ENCODE measurements around the gene FFAR2. TPM values are rescaled to one million over a fixed set of nuclear protein-coding genes. Genes with fewer than 3 reads are reported as not detected.
A peak's percentile ranks its signal among the peaks of the same experiment; 100 is the strongest.

Gene FFAR2
- total and polyA plus RNA-seq, 4 donors: 0.25 to 0.84 (median 0.47) TPM

- Histone ChIP-seq H3K27me3 (ENCODE audit: control insufficient read depth in 4 of 4, insufficient read depth in 4 of 4, low read length in 3 of 4) (no peaks in the 10 kb centered on the region), H3K9ac (ENCODE audit: low read depth in 1 of 2, low read length in 2 of 2) (peak overlapping the region in 1 of 2 donors; percentile 43), H3K36me3 (ENCODE audit: control insufficient read depth in 4 of 4, insufficient read depth in 3 of 4, low read depth in 1 of 4, low read length in 3 of 4) (no peaks in the 10 kb centered on the region), H3K4me3 (ENCODE audit: low read depth in 1 of 3, low read length in 3 of 3) (no peak overlapping the region), H3K9me3 (ENCODE audit: control insufficient read depth in 4 of 4, low read length in 3 of 4) (no peaks in the 10 kb centered on the region), H3K27ac (ENCODE audit: low read depth in 1 of 2, low read length in 2 of 2) (peak overlapping the region; percentile 71 to 79), H3K4me1 (ENCODE audit: control insufficient read depth in 4 of 4, insufficient read depth in 4 of 4, low read length in 3 of 4) (peaks cover 8 to 26% (median 16%) of the 10 kb centered on the region in 4 donors)
- TF ChIP-seq FOXA2 (IDR thresholded peaks at IDR 0.05) (no peak), RXRA (IDR thresholded peaks at IDR 0.05) (no peak), NR2F2 (IDR thresholded peaks at IDR 0.05) (no peak), JUND (IDR thresholded peaks at IDR 0.05) (no peak), GABPA (IDR thresholded peaks at IDR 0.05 in 1 of 2, conservative IDR thresholded peaks at IDR 0.05 in 1 of 2) (no peak), SP1 (IDR thresholded peaks at IDR 0.05) (no peak), FOXA1 (IDR thresholded peaks at IDR 0.05) (no peak), RAD21 (IDR thresholded peaks at IDR 0.05) (no peak), YY1 (IDR thresholded peaks at IDR 0.05) (no peak), HNF4A (conservative IDR thresholded peaks at IDR 0.05) (no peak), HNF4G (IDR thresholded peaks at IDR 0.05) (no peak), ZBTB33 (IDR thresholded peaks at IDR 0.05) (no peak), TAF1 (conservative IDR thresholded peaks at IDR 0.05) (no peak), EGR1 (IDR thresholded peaks at IDR 0.05; ENCODE audit: low read depth in 2 of 2) (no peak)
- TF ChIP-seq, protein P1, sequence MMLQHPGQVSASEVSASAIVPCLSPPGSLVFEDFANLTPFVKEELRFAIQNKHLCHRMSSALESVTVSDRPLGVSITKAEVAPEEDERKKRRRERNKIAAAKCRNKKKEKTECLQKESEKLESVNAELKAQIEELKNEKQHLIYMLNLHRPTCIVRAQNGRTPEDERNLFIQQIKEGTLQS (IDR thresholded peaks at IDR 0.05): no peak
- TF ChIP-seq, protein P2, sequence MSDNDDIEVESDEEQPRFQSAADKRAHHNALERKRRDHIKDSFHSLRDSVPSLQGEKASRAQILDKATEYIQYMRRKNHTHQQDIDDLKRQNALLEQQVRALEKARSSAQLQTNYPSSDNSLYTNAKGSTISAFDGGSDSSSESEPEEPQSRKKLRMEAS (IDR thresholded peaks at IDR 0.05): no peak
- TF ChIP-seq, protein P3, sequence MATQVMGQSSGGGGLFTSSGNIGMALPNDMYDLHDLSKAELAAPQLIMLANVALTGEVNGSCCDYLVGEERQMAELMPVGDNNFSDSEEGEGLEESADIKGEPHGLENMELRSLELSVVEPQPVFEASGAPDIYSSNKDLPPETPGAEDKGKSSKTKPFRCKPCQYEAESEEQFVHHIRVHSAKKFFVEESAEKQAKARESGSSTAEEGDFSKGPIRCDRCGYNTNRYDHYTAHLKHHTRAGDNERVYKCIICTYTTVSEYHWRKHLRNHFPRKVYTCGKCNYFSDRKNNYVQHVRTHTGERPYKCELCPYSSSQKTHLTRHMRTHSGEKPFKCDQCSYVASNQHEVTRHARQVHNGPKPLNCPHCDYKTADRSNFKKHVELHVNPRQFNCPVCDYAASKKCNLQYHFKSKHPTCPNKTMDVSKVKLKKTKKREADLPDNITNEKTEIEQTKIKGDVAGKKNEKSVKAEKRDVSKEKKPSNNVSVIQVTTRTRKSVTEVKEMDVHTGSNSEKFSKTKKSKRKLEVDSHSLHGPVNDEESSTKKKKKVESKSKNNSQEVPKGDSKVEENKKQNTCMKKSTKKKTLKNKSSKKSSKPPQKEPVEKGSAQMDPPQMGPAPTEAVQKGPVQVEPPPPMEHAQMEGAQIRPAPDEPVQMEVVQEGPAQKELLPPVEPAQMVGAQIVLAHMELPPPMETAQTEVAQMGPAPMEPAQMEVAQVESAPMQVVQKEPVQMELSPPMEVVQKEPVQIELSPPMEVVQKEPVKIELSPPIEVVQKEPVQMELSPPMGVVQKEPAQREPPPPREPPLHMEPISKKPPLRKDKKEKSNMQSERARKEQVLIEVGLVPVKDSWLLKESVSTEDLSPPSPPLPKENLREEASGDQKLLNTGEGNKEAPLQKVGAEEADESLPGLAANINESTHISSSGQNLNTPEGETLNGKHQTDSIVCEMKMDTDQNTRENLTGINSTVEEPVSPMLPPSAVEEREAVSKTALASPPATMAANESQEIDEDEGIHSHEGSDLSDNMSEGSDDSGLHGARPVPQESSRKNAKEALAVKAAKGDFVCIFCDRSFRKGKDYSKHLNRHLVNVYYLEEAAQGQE (IDR thresholded peaks at IDR 0.05): no peak
- no peak for DNase-seq (ENCODE audit: low spot score)
- 86% methylated on average over 3 of the region's 3 CpGs for WGBS
Observed at GRCh38 chr19:35435896-35436295, 12.2 kb upstream of the FFAR2 start.

DNA sequence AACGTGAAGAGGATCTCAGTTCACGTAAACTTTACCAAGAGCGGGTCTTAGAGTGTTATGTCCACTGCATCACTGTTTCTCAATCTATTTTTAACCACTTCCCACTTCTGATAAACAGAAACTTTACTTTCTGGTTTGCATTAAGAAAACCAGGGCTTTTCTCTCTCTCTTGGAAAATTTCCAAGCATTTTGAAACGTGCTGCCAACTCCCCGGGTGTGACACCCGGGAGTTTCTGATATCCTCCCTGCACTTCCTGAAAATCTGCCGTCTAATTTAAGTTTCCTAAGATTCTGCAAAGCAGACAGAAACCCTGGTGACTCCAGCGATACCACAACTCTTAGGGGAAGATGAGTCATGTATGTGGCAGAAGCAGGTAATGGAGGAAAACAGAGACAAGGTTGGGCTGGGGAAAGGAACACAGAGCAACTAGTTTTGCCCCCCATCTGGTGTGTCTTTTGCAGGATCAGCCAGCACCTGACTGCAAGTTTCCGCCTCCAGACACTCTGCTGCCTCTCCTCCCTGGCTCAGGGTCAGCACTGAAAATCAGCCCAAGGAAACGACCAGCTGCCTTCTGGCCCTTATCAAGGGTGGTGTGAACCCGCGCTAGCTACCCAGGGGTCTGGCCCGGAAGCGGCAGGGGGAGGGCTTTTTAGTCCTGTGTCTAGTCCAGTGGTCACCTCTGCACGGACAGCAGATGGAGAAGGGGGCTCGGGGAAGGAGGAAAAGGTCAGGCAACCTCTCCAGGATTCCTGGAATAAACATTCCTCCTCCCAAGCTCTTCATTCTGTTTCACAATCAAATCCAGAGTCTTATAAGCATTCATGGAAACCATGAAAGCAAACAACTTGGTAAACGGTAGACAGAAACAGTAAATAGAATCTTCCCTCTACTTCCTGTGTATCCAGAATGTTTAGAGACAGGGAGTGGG lies 11.3 kb upstream of the FFAR2 start:
- Histone ChIP-seq H3K27me3 (ENCODE audit: control insufficient read depth in 4 of 4, insufficient read depth in 4 of 4, low read length in 3 of 4) (no peaks in the 10 kb centered on the region), H3K9me3 (ENCODE audit: control insufficient read depth in 4 of 4, low read length in 3 of 4) (no peaks in the 10 kb centered on the region), H3K4me3 (ENCODE audit: low read depth in 1 of 3, low read length in 3 of 3) (no peak overlapping the region), H3K27ac (ENCODE audit: low read depth in 1 of 2, low read length in 2 of 2) (peak overlapping the region; percentile 71 to 79), H3K4me1 (ENCODE audit: control insufficient read depth in 4 of 4, insufficient read depth in 4 of 4, low read length in 3 of 4) (peaks cover 8 to 26% (median 16%) of the 10 kb centered on the region in 4 donors), H3K36me3 (ENCODE audit: control insufficient read depth in 4 of 4, insufficient read depth in 3 of 4, low read depth in 1 of 4, low read length in 3 of 4) (no peaks in the 10 kb centered on the region), H3K9ac (ENCODE audit: low read depth in 1 of 2, low read length in 2 of 2) (peak overlapping the region in 1 of 2 donors; percentile 43)
- WGBS: 29% methylated on average over 17 of the region's 17 CpGs
- peak in 1 of 2 donors; percentile 23 for TF ChIP-seq JUND (IDR thresholded peaks at IDR 0.05)
- TF ChIP-seq SP1 (IDR thresholded peaks at IDR 0.05): peak; percentile 17
- TF ChIP-seq YY1 (IDR thresholded peaks at IDR 0.05): peak; percentile 38
- peak; percentile 72 for TF ChIP-seq NR2F2 (IDR thresholded peaks at IDR 0.05)
- no peak for TF ChIP-seq HNF4G (IDR thresholded peaks at IDR 0.05)
- TF ChIP-seq TAF1 (conservative IDR thresholded peaks at IDR 0.05): no peak
- peak in 1 of 2 donors; percentile 17 for TF ChIP-seq EGR1 (IDR thresholded peaks at IDR 0.05; ENCODE audit: low read depth in 2 of 2)
- no peak for DNase-seq (ENCODE audit: low spot score)
